H1 (cell line): ENCODE results near the gene FNDC5. TPM values are rescaled to one million over a fixed set of nuclear protein-coding genes. Genes with fewer than 3 reads are reported as not detected.

Source experiments
- CTCF ChIA-PET: fragments of 300-600 bp; sonication (Branson Sonifier 250); formaldehyde crosslinking; loops from one replicate; lab custom pipeline; 2021; ENCODE audit not compliant: partially characterized antibody; lab: Charles Lee
- POLR2A ChIA-PET: fragments of 300-600 bp; sonication (Branson Sonifier 250); formaldehyde crosslinking; loops from one replicate; lab custom pipeline; 2021; ENCODE audit warnings: inconsistent platforms; ENCODE audit not compliant: partially characterized antibody; lab: Charles Lee
- DNase-seq, 2 experiments: peaks; one replicate each; pipeline versions ENCODE4 v3.0.0 to v3.0.0-alpha.2; 2010 to 2022; ENCODE audit warnings: low spot score in 2 of 2, low read depth in 1 of 2, mixed read lengths in 1 of 2
- FAIRE-seq: peaks from 2 replicates; lab custom pipeline; 2011; peaks lifted over from hg19 to GRCh38; lab: Jason Lieb, UNC
- H2AFZ ChIP-seq: 2 replicates; pipeline ENCODE4 v1.8.1; 2012; ENCODE audit warnings: low read length, inconsistent platforms
- H2AK5ac ChIP-seq: 2 replicates; pipeline ENCODE4 v1.6.1; 2013; ENCODE audit warnings: low read depth, low read length
- H2BK120ac ChIP-seq: replicated peaks from 2 replicates; pipeline ENCODE3; 2013; ENCODE audit warnings: low read depth, low read length, inconsistent platforms
- H2BK12ac ChIP-seq: 2 replicates; pipeline ENCODE4 v1.6.1; 2013; ENCODE audit warnings: low read depth, low read length
- H2BK15ac ChIP-seq: 2 replicates; pipeline ENCODE4 v1.6.1; 2013; ENCODE audit warnings: low read length
- H2BK20ac ChIP-seq: 2 replicates; pipeline ENCODE4 v1.6.1; 2013; ENCODE audit warnings: low read length
- H2BK5ac ChIP-seq: 2 replicates; pipeline ENCODE4 v1.6.1; 2013; ENCODE audit warnings: low read depth, low read length
- H3K14ac ChIP-seq: 2 replicates; pipeline ENCODE4 v1.6.1; 2013; ENCODE audit warnings: inconsistent platforms; ENCODE audit not compliant: insufficient read length
- H3K18ac ChIP-seq: 2 replicates; pipeline ENCODE4 v1.6.1; 2013; ENCODE audit warnings: low read length; ENCODE audit errors: extremely low read depth
- H3K23ac ChIP-seq: 2 replicates; pipeline ENCODE4 v1.6.1; 2013; ENCODE audit warnings: inconsistent platforms; ENCODE audit not compliant: insufficient read length
- H3K23me2 ChIP-seq: 2 replicates; pipeline ENCODE4 v1.6.1; 2013; ENCODE audit warnings: low read depth, low read length
- H3K27ac ChIP-seq: 2 replicates; pipeline ENCODE4 v1.6.1; 2011; ENCODE audit warnings: low read depth, low read length, inconsistent platforms
- H3K27me3 ChIP-seq, 4 experiments: replicated peaks in 1 of 4; 1 replicate in 1 of 4; 2 replicates in 3 of 4; pipeline versions ENCODE4 v1.6.1 to v1.8.1; 2011 to 2013; ENCODE audit warnings: low read length in 3 of 4, mild to moderate bottlenecking in 3 of 4, inconsistent platforms in 2 of 4, mixed read lengths in 2 of 4, moderate library complexity in 1 of 4; ENCODE audit not compliant: control insufficient read depth in 3 of 4, insufficient read depth in 3 of 4; ENCODE audit errors: extremely low read depth in 1 of 4
- H3K36me3 ChIP-seq, 4 experiments: 2 replicates each; pipeline versions ENCODE4 v1.6.1 to v1.8.1; 2011 to 2013; ENCODE audit warnings: mild to moderate bottlenecking in 4 of 4, low read length in 3 of 4, moderate library complexity in 2 of 4, control low read depth in 1 of 4, inconsistent platforms in 1 of 4; ENCODE audit not compliant: insufficient read depth in 4 of 4, control insufficient read depth in 2 of 4
- H3K4ac ChIP-seq: replicated peaks from 2 replicates; pipeline ENCODE3; 2013; ENCODE audit warnings: low read length, low read depth, mixed read lengths, inconsistent platforms; ENCODE audit not compliant: insufficient read length
- H3K4me1 ChIP-seq, 4 experiments: replicated peaks in 1 of 4; 1 replicate in 1 of 4; 2 replicates in 3 of 4; pipeline versions ENCODE4 v1.6.1 to v1.8.1; 2011 to 2013; ENCODE audit warnings: low read length in 3 of 4, inconsistent platforms in 2 of 4, mixed read lengths in 1 of 4; ENCODE audit not compliant: insufficient read depth in 4 of 4, control insufficient read depth in 3 of 4
- H3K4me2 ChIP-seq, 2 experiments: 2 replicates each; pipeline versions ENCODE4 v1.6.1 to v1.8.1; 2011 to 2013; ENCODE audit warnings: low read depth in 2 of 2, low read length in 2 of 2, control low read depth in 1 of 2, inconsistent platforms in 1 of 2, mild to moderate bottlenecking in 1 of 2; ENCODE audit not compliant: insufficient read depth in 1 of 2
- H3K4me3 ChIP-seq, 4 experiments: fragments of 200-600, 300-600 bp in 1 of 4; sonication (generic), shearing (Covaris generic), sonication (Bioruptor Twin) in 1 of 4; 2 replicates each; pipeline versions ENCODE4 v1.5.1 to v1.8.1; 2011 to 2016; ENCODE audit warnings: low read length in 4 of 4, low read depth in 3 of 4, control low read depth in 2 of 4, inconsistent platforms in 2 of 4, mild to moderate bottlenecking in 2 of 4, mixed read lengths in 1 of 4, moderate library complexity in 1 of 4; ENCODE audit not compliant: insufficient read depth in 2 of 4; ENCODE audit errors: extremely low read depth in 1 of 4
- H3K56ac ChIP-seq: replicated peaks from 2 replicates; pipeline ENCODE3; 2013; ENCODE audit warnings: low read depth, mild to moderate bottlenecking, mixed read lengths, low read length, inconsistent platforms; ENCODE audit not compliant: insufficient read length
- H3K79me1 ChIP-seq: 2 replicates; pipeline ENCODE4 v1.6.1; 2013; ENCODE audit warnings: low read depth, low read length, control low read depth
- H3K79me2 ChIP-seq, 2 experiments: 2 replicates each; pipeline versions ENCODE4 v1.6.1 to v1.8.1; 2012 to 2013; ENCODE audit warnings: low read length in 2 of 2, mild to moderate bottlenecking in 2 of 2, inconsistent platforms in 1 of 2; ENCODE audit not compliant: insufficient read depth in 2 of 2, control insufficient read depth in 1 of 2
- H3K9ac ChIP-seq, 4 experiments: replicated peaks in 1 of 4; 1 replicate in 1 of 4; 2 replicates in 3 of 4; pipeline versions ENCODE4 v1.6.1 to v1.8.1; 2011 to 2013; ENCODE audit warnings: low read depth in 3 of 4, low read length in 3 of 4, control low read depth in 2 of 4, mild to moderate bottlenecking in 2 of 4, moderate library complexity in 2 of 4, inconsistent platforms in 1 of 4; ENCODE audit errors: extremely low read depth in 1 of 4
- H3K9me3 ChIP-seq, 2 experiments: 2 replicates each; pipeline versions ENCODE4 v1.6.1 to v1.8.1; 2012 to 2013; ENCODE audit warnings: mild to moderate bottlenecking in 2 of 2, moderate library complexity in 2 of 2, control low read depth in 1 of 2, inconsistent platforms in 1 of 2, low read depth in 1 of 2, low read length in 1 of 2, mixed read lengths in 1 of 2; ENCODE audit not compliant: insufficient read depth in 2 of 2
- H4K20me1 ChIP-seq, 2 experiments: replicated peaks in 1 of 2; 2 replicates each; pipeline versions ENCODE3 to v1.8.1; 2011 to 2013; ENCODE audit warnings: inconsistent platforms in 2 of 2, low read length in 2 of 2, mild to moderate bottlenecking in 1 of 2; ENCODE audit not compliant: insufficient read depth in 2 of 2, control insufficient read depth in 1 of 2
- H4K5ac ChIP-seq: 2 replicates; pipeline ENCODE4 v1.6.1; 2013; ENCODE audit warnings: low read length, low read depth, mixed read lengths, inconsistent platforms; ENCODE audit not compliant: insufficient read length
- H4K8ac ChIP-seq: 2 replicates; pipeline ENCODE4 v1.8.0; 2013; ENCODE audit warnings: mild to moderate bottlenecking, moderate library complexity, low read length, inconsistent platforms; ENCODE audit not compliant: insufficient read depth; ENCODE audit errors: extremely low read depth
- H4K91ac ChIP-seq: replicated peaks from 2 replicates; pipeline ENCODE3; 2013; ENCODE audit warnings: low read length, mixed read lengths, inconsistent platforms; ENCODE audit not compliant: insufficient read length
- BRCA1 ChIP-seq: IDR thresholded peaks from 2 replicates; pipeline ENCODE4 v1.6.1; 2012; ENCODE audit warnings: low read depth, low read length, improper control_type of control experiment
- CBX5 ChIP-seq: fragments of 300-800, 300-1000 bp; sonication (generic); IDR thresholded peaks from 2 replicates; pipeline ENCODE4 v1.7.1; 2016; ENCODE audit warnings: antibody characterized with exemption, low read length, low read depth
- CHD1 ChIP-seq: IDR thresholded peaks from 2 replicates; pipeline ENCODE4 v1.6.1; 2012; ENCODE audit warnings: low read depth, low read length, improper control_type of control experiment
- EP300 ChIP-seq, 2 experiments: IDR thresholded peaks; 1 replicate in 1 of 2; 2 replicates in 1 of 2; pipeline ENCODE4 v1.6.1; 2011 to 2012; ENCODE audit warnings: low read depth in 2 of 2, low read length in 2 of 2, mild to moderate bottlenecking in 2 of 2, borderline replicate concordance in 1 of 2, inconsistent platforms in 1 of 2, moderate library complexity in 1 of 2
- KDM1A ChIP-seq: fragments of 200-600, 300-600 bp; sonication (generic); IDR thresholded peaks from 2 replicates; pipeline ENCODE4 v1.7.1; 2016; ENCODE audit warnings: mild to moderate bottlenecking, low read length, borderline replicate concordance
- RBBP5 ChIP-seq: IDR thresholded peaks from 2 replicates; pipeline ENCODE4 v1.7.1; 2012; ENCODE audit warnings: low read depth, mild to moderate bottlenecking, inconsistent platforms, low read length, moderate library complexity, borderline replicate concordance
- SAP30 ChIP-seq: fragments of 300-600 bp; sonication (generic); IDR thresholded peaks from 2 replicates; pipeline ENCODE4 v1.7.1; 2012; ENCODE audit warnings: low read length, moderate library complexity, mild to moderate bottlenecking, inconsistent platforms; ENCODE audit not compliant: insufficient read depth, insufficient replicate concordance
- SIRT6 ChIP-seq: IDR thresholded peaks from one replicate; pipeline ENCODE4 v1.7.1; 2012; ENCODE audit warnings: low read length, inconsistent platforms
- SIX5 ChIP-seq: IDR thresholded peaks from 2 replicates; pipeline ENCODE4 v1.6.1; 2011; ENCODE audit warnings: mild to moderate bottlenecking, low read depth, low read length
- SP1 ChIP-seq: IDR thresholded peaks from 2 replicates; pipeline ENCODE4 v1.6.1; 2011; ENCODE audit warnings: low read depth, low read length
- TAF7 ChIP-seq: optimal IDR thresholded peaks from 2 replicates; pipeline ENCODE3; 2011; ENCODE audit warnings: low read depth, mild to moderate bottlenecking, inconsistent platforms, low read length, moderate library complexity, borderline replicate concordance
- WGBS, 2 experiments: shearing (Covaris generic) in 1 of 2; methylation state at CpG; one replicate each; pipeline versions ENCODE4 v1.1.6 to v1.1.7; 2013 to 2015; ENCODE audit warnings: low lambda C conversion rate in 2 of 2, mixed read lengths in 2 of 2, inconsistent platforms in 1 of 2, low coverage in 1 of 2, missing lambda C conversion rate in 1 of 2; ENCODE audit not compliant: insufficient replicate concordance in 2 of 2, insufficient coverage in 1 of 2, insufficient read length in 1 of 2; ENCODE audit errors: extremely low coverage in 1 of 2, missing lambda C conversion rate in 1 of 2; 5-methylcytosine and 5-hydroxymethylcytosine counted together
- polyA plus RNA-seq, 7 experiments: library from polyadenylated mRNA; depleted of rRNA in 3 of 7; stranded (reverse) in 5 of 7; unstranded in 2 of 7; fragments of >200 nt in 5 of 7; fragments of 200-250 nt in 2 of 7; gene quantifications; 1 replicate in 5 of 7; 2 replicates in 1 of 7; 4 replicates in 1 of 7; pipeline versions ENCODE4 v1.2.1 to v1.2.3, GENCODE V29; 2011 to 2013; ENCODE audit warnings: missing spikeins in 2 of 7, mixed read lengths in 2 of 7
- total RNA-seq: library from RNA; stranded (reverse); fragmentation: NEBNext Ultra II Directional; extraction: Animal tissue kit (Norgen Biotek cat#: 25700); gene quantifications from 2 replicates; pipeline ENCODE4 v1.2.1, GENCODE V29; 2021
- TF ChIP-seq, protein P1 (sequence below): IDR thresholded peaks from 2 replicates; pipeline ENCODE4 v1.6.1; 2012; ENCODE audit warnings: inconsistent platforms

FNDC5 gene
- total and polyA plus RNA-seq, 2 of the 8 experiments (the other 6 are each of a cell fraction or from before 2014, with no cell fraction given), result 1.8 to 2.0 TPM

DNA sequence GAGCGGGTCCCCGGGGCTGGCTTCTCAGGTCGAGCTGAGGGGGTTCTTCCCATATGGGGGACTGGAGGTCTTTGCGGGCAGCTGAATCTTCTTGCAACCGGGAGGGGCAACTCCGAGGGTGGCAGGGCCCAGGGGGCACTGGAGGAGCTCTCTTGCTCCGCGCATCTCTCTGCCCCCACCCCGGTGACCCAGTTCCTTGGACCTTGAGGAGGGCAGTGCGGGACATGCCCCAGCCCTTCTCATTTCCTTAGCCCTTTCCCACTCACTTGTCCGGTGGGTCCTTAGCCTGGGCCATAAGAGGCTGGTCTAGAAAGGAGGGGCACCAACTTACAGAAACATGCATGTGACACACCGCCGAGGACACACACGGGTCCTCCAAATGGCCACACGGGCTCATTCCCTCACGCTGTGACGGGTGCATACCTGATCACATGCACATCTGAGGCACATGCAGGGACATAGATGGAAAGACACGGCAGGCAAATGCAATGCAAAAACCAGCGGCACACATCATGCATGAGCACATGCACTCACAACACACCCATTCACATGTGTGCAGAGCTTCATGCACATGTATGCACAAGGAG lies 16.2 kb upstream of the FNDC5 start:
- H2BK20ac ChIP-seq, result no peak overlapping the region
- no peak for DNase-seq
- no peak overlapping the region for H4K8ac ChIP-seq
- no peak overlapping the region for H4K91ac ChIP-seq
- H3K79me1 ChIP-seq, result no peaks in the 10 kb centered on the region
- H3K36me3 ChIP-seq, result no peaks in the 10 kb centered on the region
- ChIA-PET POLR2A (interaction anchor here (0.7 to 1.8 kb wide), 2 partner anchors 69 to 78 kb away, joined by 3 to 4 read pairs; partner anchors contain the start of genes RNF19B, S100PBP and YARS1), CTCF (interaction anchor here (0.7 to 19.0 kb wide), 15 partner anchors 6 to 552 kb away, joined by 3 to 382 read pairs (median 4); partner anchors contain the start of genes AZIN2, FNDC5, HPCA and TMEM54)
- no peak overlapping the region for H3K9ac ChIP-seq
- no peak overlapping the region for H3K4me3 ChIP-seq
- H3K4me1 ChIP-seq, result peaks cover 0 to 11% (median 4%) of the 10 kb centered on the region in 4 experiments; a peak in 4 of 7 replicates
- H3K4ac ChIP-seq, result no peak overlapping the region
- H3K27ac ChIP-seq, result no peak overlapping the region
- no peak overlapping the region for H4K5ac ChIP-seq
- H2AK5ac ChIP-seq, result no peak overlapping the region
- no peak overlapping the region for H2AFZ ChIP-seq
- H3K23me2 ChIP-seq, result peaks cover 5% of the 10 kb centered on the region; the same call in 1 of the 2 replicates
- H2BK15ac ChIP-seq, result no peak overlapping the region; the same call in 1 of the 2 replicates
- no peak overlapping the region; the same call in 1 of the 2 replicates for H2BK12ac ChIP-seq
- no peak overlapping the region for H3K4me2 ChIP-seq
- H4K20me1 ChIP-seq, result peaks cover 0 to 18% of the 10 kb centered on the region in 2 experiments
- no peak overlapping the region for H3K56ac ChIP-seq
- no peak overlapping the region for H2BK5ac ChIP-seq
- peaks cover 5 to 48% (median 24%) of the 10 kb centered on the region in 4 experiments; a peak in 6 of 7 replicates for H3K27me3 ChIP-seq
- no peaks in the 10 kb centered on the region for H3K9me3 ChIP-seq
- no peak overlapping the region for H3K18ac ChIP-seq
- H3K23ac ChIP-seq, result no peak overlapping the region
- H2BK120ac ChIP-seq, result no peak overlapping the region
- H3K79me2 ChIP-seq, result no peaks in the 10 kb centered on the region
- H3K14ac ChIP-seq, result no peak overlapping the region
- 74% methylated on average over 13 of the region's 19 CpGs; no CpG with 5 or more reads in 1 of the 2 experiments for WGBS, 2 experiments
- no peak for FAIRE-seq
- TF ChIP-seq RBBP5 (no peak), SIRT6 (no peak), KDM1A (no peak), CBX5 (no peak), SP1 (no peak), SAP30 (no peak), TAF7 (no peak), BRCA1 (no peak), SIX5 (no peak), CHD1 (no peak), EP300 (IDR thresholded peaks at IDR 0.05; ENCODE audit: borderline replicate concordance in 1 of 2, low read depth in 2 of 2, low read length in 2 of 2) (no peak)
- TF ChIP-seq, protein P1, sequence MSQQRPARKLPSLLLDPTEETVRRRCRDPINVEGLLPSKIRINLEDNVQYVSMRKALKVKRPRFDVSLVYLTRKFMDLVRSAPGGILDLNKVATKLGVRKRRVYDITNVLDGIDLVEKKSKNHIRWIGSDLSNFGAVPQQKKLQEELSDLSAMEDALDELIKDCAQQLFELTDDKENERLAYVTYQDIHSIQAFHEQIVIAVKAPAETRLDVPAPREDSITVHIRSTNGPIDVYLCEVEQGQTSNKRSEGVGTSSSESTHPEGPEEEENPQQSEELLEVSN, result no peak
